T-helper 2 cell treated with Interferon-gamma antibody and Interleukin-4, amounts not matched to agents 5 μg/mL and 100 μg/mL, for 36 hours (primary cell): ENCODE measurements around the gene TP53I13.
"Not testable (repeated sequence)": the region's sequence is repeated elsewhere in the genome, so short reads cannot be mapped to it uniquely, and the experiment has no call there.

Source experiments
- DNase-seq: peaks from one replicate; pipeline ENCODE4 v3.0.0; 2021; ENCODE audit warnings: low spot score
- H3K27ac Mint-ChIP-seq: one replicate; pipeline ENCODE4 v1.8.0; 2021; ENCODE audit warnings: mild to moderate bottlenecking, mixed read lengths
- H3K27me3 Mint-ChIP-seq: one replicate; pipeline ENCODE4 v1.8.0; 2021; ENCODE audit warnings: low read depth, mixed read lengths
- H3K36me3 Mint-ChIP-seq: one replicate; pipeline ENCODE4 v1.8.0; 2021; ENCODE audit warnings: low read depth, mixed read lengths
- H3K4me1 Mint-ChIP-seq: one replicate; pipeline ENCODE4 v1.8.0; 2021; ENCODE audit warnings: low read depth, mixed read lengths
- H3K4me3 Mint-ChIP-seq: one replicate; pipeline ENCODE4 v1.8.0; 2022; ENCODE audit warnings: mild to moderate bottlenecking, moderate library complexity, mixed read lengths
- H3K9me3 Mint-ChIP-seq: one replicate; pipeline ENCODE4 v1.8.0; 2021; ENCODE audit warnings: mixed read lengths

The TP53I13 gene

GRCh38 chr17:29568331-29569244, at the start of gene TP53I13:
Gene TP53I13, plus strand, starts transcription at chr17:29568701. Its CDS starts 58 bp downstream, at chr17:29568759.
- Mint-ChIP-seq H3K4me3 (peak within 1 kb of the TSS; percentile 92), H3K4me1 (peaks cover 35% of the 10 kb centered on the region), H3K27me3 (no peaks in the 10 kb centered on the region), H3K27ac (peak within 1 kb of the TSS; percentile 97), H3K9me3 (no peaks in the 10 kb centered on the region), H3K36me3 (peaks cover 23% of the 10 kb centered on the region)
- DNase-seq, result peak; percentile 88

- H3K9me3 Mint-ChIP-seq, result no peaks in the 10 kb centered on the region
- no peak overlapping the region for H3K4me3 Mint-ChIP-seq
- H3K27me3 Mint-ChIP-seq, result no peaks in the 10 kb centered on the region
- DNase-seq, result no peak
- no peaks in the 10 kb centered on the region for H3K4me1 Mint-ChIP-seq
- H3K27ac Mint-ChIP-seq, result no peak overlapping the region
- H3K36me3 Mint-ChIP-seq, result peaks cover 23% of the 10 kb centered on the region
These were observed 43.8 kb upstream of the TP53I13 start for GRCh38 chr17:29524692-29525091.

- no peak overlapping the region for H3K27ac Mint-ChIP-seq
- no peaks in the 10 kb centered on the region for H3K4me1 Mint-ChIP-seq
- no peak overlapping the region for H3K4me3 Mint-ChIP-seq
- H3K27me3 Mint-ChIP-seq, result no peaks in the 10 kb centered on the region
- H3K36me3 Mint-ChIP-seq, result peaks cover 25% of the 10 kb centered on the region
- H3K9me3 Mint-ChIP-seq, result no peaks in the 10 kb centered on the region
- no peak for DNase-seq
These were observed 42.2 kb upstream of the TP53I13 start for GRCh38 chr17:29526322-29526721.

- Mint-ChIP-seq H3K4me1 (no peaks in the 10 kb centered on the region), H3K4me3 (no peak overlapping the region), H3K9me3 (no peaks in the 10 kb centered on the region), H3K36me3 (peaks cover 35% of the 10 kb centered on the region), H3K27ac (no peak overlapping the region), H3K27me3 (no peaks in the 10 kb centered on the region)
- no peak for DNase-seq
These were observed 34.5 kb upstream of the TP53I13 start for GRCh38 chr17:29533976-29534375.

- Mint-ChIP-seq H3K4me3 (no peak overlapping the region), H3K27me3 (no peaks in the 10 kb centered on the region), H3K27ac (no peak overlapping the region), H3K9me3 (no peaks in the 10 kb centered on the region), H3K36me3 (peaks cover 23% of the 10 kb centered on the region), H3K4me1 (peaks cover 11% of the 10 kb centered on the region)
- no peak for DNase-seq
These were observed 24.4 kb upstream of the TP53I13 start for GRCh38 chr17:29544066-29544465.

- DNase-seq, result no peak
- no peaks in the 10 kb centered on the region for H3K9me3 Mint-ChIP-seq
- H3K36me3 Mint-ChIP-seq, result peaks cover 21% of the 10 kb centered on the region
- H3K4me1 Mint-ChIP-seq, result peaks cover 13% of the 10 kb centered on the region
- H3K4me3 Mint-ChIP-seq, result no peak overlapping the region
- no peaks in the 10 kb centered on the region for H3K27me3 Mint-ChIP-seq
- H3K27ac Mint-ChIP-seq, result no peak overlapping the region
These were observed 22.4 kb upstream of the TP53I13 start for GRCh38 chr17:29546085-29546484.

GRCh38 chr17:29546830-29547229, 21.7 kb upstream of the TP53I13 start:
- no peak for DNase-seq
- Mint-ChIP-seq H3K4me1 (peaks cover 13% of the 10 kb centered on the region), H3K27me3 (no peaks in the 10 kb centered on the region), H3K27ac (no peak overlapping the region), H3K36me3 (peaks cover 21% of the 10 kb centered on the region), H3K4me3 (no peak overlapping the region), H3K9me3 (no peaks in the 10 kb centered on the region)

GRCh38 chr17:29549177-29549923, 19.2 kb upstream of the TP53I13 start:
- Mint-ChIP-seq H3K9me3 (no peaks in the 10 kb centered on the region), H3K4me1 (peaks cover 13% of the 10 kb centered on the region), H3K4me3 (no peak overlapping the region), H3K27me3 (no peaks in the 10 kb centered on the region), H3K36me3 (peaks cover 6% of the 10 kb centered on the region), H3K27ac (no peak overlapping the region)
- no peak for DNase-seq

- no peak for DNase-seq
- Mint-ChIP-seq H3K4me3 (no peak overlapping the region), H3K27ac (no peak overlapping the region), H3K4me1 (peaks cover 14% of the 10 kb centered on the region), H3K36me3 (peaks cover 11% of the 10 kb centered on the region), H3K9me3 (no peaks in the 10 kb centered on the region), H3K27me3 (no peaks in the 10 kb centered on the region)
These were observed 12.7 kb upstream of the TP53I13 start for GRCh38 chr17:29555840-29556239.

GRCh38 chr17:29557085-29557738, 11.3 kb upstream of the TP53I13 start:
- H3K4me1 Mint-ChIP-seq, result peaks cover 14% of the 10 kb centered on the region
- no peaks in the 10 kb centered on the region for H3K9me3 Mint-ChIP-seq
- H3K27me3 Mint-ChIP-seq, result no peaks in the 10 kb centered on the region
- H3K36me3 Mint-ChIP-seq, result peaks cover 17% of the 10 kb centered on the region
- no peak for DNase-seq
- H3K27ac Mint-ChIP-seq, result no peak overlapping the region
- H3K4me3 Mint-ChIP-seq, result no peak overlapping the region

GRCh38 chr17:29557739-29558116, 10.8 kb upstream of the TP53I13 start:
- no peaks in the 10 kb centered on the region for H3K9me3 Mint-ChIP-seq
- no peak overlapping the region for H3K27ac Mint-ChIP-seq
- peaks cover 22% of the 10 kb centered on the region for H3K36me3 Mint-ChIP-seq
- no peak for DNase-seq
- H3K4me3 Mint-ChIP-seq, result no peak overlapping the region
- no peaks in the 10 kb centered on the region for H3K27me3 Mint-ChIP-seq
- H3K4me1 Mint-ChIP-seq, result peaks cover 14% of the 10 kb centered on the region

- not testable (repeated sequence) for H3K27me3 Mint-ChIP-seq, DNase-seq, H3K27ac Mint-ChIP-seq, H3K4me3 Mint-ChIP-seq, H3K9me3 Mint-ChIP-seq
- H3K4me1 Mint-ChIP-seq, result peaks cover 14% of the 10 kb centered on the region
- H3K36me3 Mint-ChIP-seq, result peaks cover 25% of the 10 kb centered on the region
These were observed 10.4 kb upstream of the TP53I13 start for GRCh38 chr17:29558139-29558538.

GRCh38 chr17:29559640-29560039, 8.9 kb upstream of the TP53I13 start:
- Mint-ChIP-seq H3K9me3 (no peaks in the 10 kb centered on the region), H3K36me3 (peaks cover 30% of the 10 kb centered on the region), H3K27ac (no peak overlapping the region), H3K4me1 (peaks cover 23% of the 10 kb centered on the region), H3K4me3 (no peak overlapping the region), H3K27me3 (no peaks in the 10 kb centered on the region)
- no peak for DNase-seq

GRCh38 chr17:29560316-29560715, 8.2 kb upstream of the TP53I13 start:
- H3K9me3 Mint-ChIP-seq, result no peaks in the 10 kb centered on the region
- no peak overlapping the region for H3K27ac Mint-ChIP-seq
- H3K4me1 Mint-ChIP-seq, result peaks cover 26% of the 10 kb centered on the region
- H3K4me3 Mint-ChIP-seq, result no peak overlapping the region
- no peak for DNase-seq
- H3K36me3 Mint-ChIP-seq, result peaks cover 30% of the 10 kb centered on the region
- H3K27me3 Mint-ChIP-seq, result no peaks in the 10 kb centered on the region
